ENCODE results near the gene VWDE.

The VWDE gene

DNA sequence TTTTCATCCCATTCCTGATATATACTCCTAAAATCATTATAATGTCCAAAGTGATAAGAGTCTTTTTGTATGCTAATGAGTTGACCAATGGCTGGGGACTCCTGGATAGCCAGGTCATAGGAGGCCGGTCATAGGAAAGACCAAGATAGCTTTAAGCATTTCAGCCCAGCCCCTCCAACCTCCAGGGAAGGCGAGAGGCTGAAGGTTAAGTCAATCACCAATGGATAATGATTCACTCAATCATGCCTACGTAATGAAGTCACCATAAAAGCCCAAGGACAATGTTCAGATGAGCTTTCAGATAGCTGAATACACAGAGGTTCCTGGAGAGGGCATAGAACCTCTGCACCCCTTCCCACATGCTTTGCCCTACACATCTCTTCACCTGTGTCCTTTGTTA, 75.7 kb downstream of the VWDE start:
- DNase-seq: no peak

DNA sequence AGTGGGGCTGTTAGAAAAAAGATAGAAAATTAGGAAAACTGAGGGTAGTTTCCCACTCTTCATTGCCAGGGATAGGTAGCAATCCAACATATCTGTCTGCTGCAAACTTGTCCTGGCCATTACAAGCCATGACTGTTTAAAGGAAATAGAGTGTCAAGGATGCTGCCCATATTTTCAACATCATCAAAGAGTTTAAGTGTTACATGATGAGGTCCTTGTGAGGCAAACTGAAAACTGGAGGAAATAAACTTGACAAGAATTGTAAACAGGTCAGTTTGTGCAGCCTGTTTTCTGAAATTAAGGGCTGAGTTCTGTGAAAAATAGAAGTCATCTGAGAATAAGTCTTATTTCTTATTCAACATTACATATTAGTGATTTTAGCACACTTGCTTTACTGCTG, 78.0 kb downstream of the VWDE start:
- DNase-seq: no peak

DNA sequence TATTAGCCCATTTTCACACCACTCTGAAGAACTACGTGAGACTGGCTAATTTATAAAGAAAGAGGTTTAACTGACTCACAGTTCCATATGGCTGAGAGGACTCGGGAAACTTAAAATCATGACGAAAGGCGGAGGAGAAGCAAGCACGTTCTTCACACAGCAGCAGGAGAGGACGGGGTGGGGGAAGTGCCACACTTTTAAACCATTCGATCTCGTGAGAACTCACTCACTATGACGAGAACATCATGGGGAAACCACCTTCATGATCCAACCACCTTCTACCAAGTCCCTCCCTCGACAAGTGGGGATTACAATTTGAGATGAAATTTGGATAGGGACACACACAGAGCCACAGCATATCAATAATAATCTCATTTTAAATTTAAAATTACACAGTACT, 80.2 kb downstream of the VWDE start:
- peak; percentile 78 for DNase-seq

DNA sequence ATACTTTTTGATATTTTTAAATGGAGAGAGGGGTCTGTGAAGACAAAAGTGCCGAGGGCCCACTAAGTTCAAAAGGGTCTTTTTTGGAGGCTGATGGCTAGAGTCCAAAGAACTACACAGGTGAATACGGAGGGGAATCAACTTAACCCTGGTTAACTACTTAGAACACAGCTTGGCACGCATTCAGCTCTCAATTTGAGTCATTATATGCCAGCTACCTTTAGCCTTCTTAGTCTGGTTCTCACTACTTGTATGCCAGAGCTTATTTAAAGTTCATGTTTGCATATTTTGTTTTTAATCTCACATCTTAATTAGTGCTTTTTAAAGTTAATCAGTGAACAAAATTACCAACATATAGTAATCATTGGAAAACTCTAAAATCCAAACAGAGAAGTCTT, 80.8 kb downstream of the VWDE start:
- DNase-seq: peak; percentile 92

DNA sequence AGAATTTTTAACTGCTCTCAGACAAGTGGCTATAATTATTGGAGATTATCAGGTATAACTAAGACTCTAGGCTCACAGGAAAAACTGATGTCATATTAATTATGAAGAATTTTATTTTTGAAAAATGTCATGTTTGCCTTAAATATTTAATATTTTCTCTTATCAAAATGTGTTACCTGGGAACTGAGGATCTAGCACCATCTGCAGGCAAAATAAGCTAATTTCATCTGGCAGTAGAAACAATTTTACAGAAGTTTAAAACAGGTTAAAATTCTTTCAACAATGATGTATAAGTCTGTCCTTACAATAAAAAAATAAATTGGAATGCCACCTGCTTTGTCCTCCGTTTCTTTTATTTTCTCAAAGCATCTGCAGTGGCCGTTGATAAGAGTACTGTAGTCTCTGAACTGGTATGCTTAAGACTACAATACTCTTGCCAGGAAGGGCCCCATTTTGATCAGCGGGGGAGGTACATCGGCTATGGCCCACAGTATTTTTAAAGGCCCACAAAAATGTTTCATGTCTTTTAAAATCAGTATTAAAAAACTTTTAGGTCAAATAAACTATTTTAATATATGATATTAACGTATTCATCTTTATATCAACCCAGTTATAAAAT, 81.3 kb downstream of the VWDE start:
- peak; percentile 80 for DNase-seq

DNA sequence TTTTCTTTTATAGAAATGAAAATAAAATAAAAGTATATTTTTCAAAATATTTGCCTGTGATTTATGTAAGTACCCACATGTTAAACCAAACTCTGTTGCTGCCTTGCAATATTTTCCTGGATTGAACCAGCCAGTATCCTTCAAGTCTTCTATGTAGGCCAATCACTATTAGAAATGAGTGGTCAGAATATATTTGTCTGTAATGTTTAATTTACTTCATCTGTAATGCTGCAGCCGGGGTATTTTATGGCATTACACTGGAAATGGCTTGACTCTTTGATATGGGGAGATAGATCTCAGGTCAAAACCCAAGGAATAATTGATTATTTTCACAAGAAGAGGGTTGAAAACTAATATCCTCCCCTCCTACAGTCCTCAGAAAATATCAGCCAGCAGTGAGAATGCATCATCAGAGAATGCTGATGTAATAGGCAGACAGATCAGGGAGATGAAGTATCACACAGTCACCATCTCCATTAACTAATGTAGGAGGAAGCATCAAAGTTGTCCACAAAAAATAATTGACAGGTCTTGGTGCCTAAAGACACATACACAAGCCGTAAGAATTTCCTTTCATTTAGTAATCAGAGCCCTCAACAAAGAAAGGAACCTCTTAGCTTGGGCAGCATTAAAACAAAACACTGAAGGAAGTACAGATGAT, 82.5 kb downstream of the VWDE start:
- no peak for DNase-seq

DNA sequence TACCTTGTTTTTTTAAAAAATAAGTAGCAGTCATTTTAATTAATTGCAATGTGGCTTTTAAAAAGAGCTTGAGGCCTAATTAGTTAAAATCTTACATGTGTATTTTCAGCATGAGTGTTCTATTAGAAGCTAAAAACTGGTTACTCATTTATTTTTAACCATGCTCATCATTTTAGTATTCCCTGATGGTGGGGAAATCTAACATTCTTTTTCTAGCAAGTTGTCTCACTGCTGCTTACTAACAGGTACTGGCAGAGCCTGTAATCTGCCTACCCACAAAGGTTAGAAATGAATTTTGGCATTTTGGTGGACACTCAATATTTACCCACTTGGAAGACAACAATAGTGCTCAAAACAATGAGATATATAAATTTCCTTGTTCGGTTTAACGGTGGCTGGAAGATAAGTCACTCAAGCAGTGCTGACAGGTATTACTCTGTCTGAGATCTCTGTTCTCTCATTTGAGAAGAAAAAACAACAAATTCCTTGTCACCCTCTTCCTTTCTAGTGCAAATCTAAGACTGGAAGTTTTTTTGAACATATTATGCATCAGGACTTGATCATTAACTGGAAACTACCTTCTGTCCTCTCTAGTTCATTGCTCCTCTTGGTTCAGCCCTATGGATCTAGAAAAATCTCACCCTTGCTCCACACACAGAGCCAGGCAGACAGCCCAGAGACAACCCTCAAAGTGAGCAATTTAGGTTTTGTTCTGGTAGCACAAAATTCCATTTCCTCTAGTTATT, 83.3 kb downstream of the VWDE start:
- no peak for DNase-seq

DNA sequence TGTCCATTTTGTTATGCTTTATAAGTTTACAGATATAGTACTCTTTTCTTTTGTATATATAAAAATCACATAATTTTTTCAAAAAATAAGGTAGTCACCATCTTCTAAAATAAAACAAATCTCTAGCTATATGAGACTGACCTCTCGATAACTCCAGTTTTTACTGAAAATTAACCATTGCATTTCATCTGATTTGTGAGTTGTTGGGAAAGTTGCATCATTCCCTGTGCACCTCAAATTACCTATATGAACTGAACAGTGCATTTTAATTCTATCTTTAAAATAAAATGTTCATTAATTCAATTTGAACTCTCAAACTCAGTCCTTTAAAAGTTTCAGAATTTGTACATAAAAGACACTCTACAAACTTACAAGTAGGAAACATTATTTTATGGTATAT, 86.0 kb downstream of the VWDE start:
- DNase-seq: no peak

DNA sequence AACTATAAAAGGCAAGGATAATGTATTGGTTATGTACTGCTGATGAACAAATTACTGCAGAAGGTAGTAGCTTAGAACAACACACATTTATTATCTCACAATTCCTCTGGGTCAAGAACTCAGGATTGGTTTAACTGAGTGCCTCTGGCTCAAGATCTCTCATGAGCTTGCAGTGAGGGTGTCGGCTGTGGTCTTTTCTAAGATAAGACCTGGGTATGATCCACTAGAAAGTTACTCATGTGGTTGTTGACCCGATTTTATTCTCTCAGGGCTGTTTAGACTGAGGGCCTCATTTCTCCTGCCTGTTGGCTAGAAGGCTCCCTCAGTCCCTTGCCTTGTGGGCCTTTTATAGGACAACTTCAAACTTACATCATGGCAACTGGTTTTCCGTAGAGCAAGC, 86.7 kb downstream of the VWDE start:
- DNase-seq: no peak

DNA sequence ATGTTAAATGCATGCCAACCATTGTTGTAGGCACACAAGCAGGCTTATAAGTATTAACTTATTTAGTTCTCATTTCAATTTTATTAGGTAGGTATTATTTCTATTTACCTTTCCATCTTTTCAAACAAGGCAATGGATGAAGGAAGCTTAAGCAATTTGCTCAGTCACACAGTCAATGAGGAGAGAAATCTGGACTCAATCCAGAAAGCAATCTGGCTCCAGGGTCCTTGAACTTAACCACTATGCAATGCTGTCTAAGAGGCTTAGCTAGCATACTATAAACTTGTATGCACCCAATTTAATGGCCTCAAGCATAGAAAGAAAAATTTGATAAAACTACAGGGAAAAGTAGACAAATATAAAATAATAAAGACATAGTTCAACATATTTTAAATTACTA, 88.6 kb downstream of the VWDE start:
- peak; percentile 95 for DNase-seq

DNA sequence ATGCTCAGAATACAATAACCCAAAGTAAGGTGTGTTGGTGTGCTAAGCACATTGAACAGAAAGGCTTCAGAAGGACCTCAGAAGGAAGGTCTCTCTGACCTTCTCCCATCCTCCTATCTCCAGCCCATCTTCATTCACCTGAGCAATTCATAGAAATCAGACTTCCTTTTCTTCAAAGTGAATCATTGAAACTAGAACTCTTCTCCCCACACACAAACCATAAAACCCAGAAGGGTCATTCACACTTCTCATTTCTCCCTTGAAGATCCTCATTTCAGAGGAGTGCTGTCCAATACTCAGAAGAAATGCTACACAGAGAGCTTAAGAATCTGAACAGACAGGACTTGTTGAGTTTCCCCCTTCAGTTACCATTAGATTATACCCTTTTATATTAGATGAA, 89.5 kb downstream of the VWDE start:
- DNase-seq: no peak

DNA sequence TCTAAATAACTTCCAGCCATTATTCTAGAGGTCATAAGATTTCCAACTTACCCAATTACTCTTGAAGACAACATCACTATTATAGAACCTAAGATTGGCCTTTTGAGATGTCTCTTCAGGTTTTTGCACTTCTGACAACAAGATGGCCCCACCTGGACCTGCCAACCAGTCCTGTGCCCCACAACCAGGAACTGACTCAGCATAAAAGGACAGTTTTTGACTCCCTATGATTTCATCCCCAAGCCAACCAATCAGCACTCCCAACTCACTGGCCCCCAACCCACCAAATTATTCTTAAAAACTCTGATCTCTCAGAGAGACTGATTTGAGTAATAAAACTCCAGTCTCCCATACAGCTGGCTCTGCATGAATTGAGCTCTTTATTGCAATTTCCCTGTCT, 98.2 kb downstream of the VWDE start:
- DNase-seq: no peak

DNA sequence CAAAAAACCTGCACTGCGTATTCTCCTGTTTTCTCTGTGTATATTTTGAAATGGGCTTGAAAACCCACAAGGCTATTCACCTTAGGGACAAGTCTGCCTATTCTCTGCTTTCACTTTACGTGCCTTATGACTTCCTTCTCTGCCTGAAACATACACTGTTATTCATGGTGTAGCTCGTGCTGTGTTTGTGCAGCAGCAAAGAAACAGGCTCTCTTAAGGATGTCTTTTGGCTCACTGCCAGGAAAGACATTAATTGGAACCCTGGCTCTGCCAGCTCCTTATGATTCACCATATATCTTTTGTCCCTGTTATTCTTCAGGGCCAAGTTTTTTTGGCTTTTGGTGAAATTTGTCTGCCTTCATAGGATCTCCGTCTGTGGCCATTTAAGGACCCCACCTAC, 100.2 kb downstream of the VWDE start:
- peak; percentile 79 for DNase-seq

DNA sequence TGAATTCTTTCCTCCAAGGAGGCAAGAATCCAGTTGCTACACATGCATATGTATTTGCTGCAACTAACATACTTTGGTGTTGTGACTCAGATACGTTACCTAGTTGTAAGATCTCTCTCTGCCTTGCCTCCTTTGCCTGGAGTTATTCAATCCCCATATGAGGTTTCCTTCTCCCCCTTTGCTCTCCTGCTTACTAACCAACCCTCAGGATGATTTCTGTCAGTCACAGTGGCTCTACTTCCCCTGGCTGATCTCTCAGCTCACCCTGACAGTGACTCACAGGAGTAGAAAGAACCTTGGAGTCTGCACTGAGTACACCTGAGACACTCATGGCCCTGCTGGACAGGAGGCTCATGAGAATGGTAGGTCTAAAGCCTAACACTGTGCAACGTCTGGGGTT, 100.6 kb downstream of the VWDE start:
- DNase-seq: peak; percentile 64

DNA sequence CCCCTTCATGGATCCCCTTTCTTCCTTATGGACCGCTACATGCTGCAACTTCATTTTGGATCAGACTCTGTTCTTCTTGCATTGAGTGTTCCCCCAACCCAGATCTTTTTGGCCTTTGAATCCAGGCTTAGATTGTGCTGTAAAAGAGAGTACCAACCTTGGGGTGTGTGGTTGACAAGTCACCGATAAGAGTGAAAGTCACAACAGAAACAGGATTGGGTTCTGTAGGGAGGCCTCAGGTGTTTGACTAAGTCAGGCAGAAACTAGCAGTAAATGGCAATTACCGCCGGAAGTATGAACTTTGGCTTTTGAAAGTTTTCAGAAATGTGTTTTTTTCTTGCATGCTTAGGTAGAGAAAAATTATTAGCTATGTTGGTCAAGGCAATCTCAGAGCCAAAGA, 103.2 kb downstream of the VWDE start:
- DNase-seq: no peak

DNA sequence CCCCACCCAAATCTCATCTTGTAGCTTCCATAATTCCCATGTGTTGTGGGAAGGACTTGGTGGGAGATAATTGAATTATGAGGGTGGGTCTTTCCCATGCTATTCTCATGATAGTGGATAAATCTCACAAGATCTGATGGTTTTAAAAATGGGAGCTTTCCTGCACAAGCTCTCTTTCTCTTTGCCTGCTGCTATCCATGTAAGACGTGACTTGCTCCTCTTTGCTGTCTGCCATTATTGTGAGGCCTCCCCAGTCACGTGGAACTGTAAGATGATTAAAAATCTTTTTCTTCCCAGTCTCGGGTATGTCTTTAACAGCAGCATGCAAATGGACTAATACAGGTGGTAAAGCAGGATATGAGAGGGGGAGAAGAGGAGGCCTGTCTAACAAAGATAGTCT, 104.3 kb downstream of the VWDE start:
- no peak for DNase-seq

DNA sequence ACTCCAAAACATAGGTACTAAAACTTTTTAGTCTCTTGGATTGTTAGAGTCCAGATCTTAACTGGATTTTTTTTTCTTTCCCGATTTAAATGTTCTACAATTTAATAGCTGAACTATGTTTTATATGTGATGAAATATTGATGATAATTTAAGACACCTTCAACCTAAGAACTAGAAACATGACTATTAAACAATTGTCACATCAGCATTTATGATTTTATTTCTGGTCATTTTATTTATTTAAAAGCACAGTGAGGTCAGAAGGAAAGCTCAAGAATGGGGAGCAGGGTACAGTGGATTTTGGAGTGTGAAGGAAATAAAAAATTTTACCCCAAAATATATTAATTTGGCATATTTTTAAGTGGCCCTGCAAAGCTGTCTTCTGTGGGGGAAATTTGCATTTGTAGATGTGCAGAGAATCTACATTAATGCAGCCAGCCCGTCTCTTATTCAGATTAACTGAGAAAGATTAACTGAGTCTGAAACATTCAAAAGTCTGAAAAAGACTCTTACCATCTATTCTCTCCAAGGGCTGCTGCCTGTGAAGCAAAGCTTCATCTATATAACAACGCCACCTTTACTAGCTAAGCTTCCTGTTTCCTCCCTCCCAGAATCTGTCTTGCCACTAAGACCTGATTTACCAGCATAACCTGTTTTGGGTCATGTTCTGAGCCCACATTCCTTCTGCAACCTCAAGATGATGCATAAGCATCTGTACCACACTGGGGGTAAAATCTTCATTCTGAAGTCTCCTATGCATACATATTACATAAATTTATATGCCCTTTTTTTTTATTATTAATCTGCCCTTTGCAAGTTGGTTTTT, 106.2 kb downstream of the VWDE start:
- DNase-seq: no peak

DNA sequence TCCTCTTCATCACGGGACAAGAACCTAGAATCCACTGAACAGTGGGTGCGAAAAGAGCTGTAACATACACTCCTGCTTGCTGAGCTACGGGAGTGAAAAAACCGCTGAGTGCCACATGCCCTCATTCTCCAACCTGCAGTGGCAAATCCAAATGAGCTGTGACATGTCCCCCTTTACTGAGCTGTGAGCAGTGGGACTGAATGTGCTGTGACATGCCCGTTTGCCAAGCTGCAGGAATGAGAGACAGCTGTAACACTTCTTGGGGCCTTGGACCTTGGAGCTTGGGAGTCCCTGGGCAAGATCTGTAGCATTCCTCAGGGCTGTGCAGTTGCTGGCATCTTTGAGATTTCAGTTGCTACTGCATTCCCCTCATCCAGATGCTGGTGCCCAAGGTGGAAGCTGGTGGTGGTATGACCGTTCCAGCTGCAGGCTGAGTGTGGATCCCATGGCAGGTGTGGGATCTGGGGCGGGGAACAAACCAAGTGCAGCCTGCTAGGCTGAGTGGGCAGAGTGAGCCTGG, 107.6 kb downstream of the VWDE start:
- no peak for DNase-seq

DNA sequence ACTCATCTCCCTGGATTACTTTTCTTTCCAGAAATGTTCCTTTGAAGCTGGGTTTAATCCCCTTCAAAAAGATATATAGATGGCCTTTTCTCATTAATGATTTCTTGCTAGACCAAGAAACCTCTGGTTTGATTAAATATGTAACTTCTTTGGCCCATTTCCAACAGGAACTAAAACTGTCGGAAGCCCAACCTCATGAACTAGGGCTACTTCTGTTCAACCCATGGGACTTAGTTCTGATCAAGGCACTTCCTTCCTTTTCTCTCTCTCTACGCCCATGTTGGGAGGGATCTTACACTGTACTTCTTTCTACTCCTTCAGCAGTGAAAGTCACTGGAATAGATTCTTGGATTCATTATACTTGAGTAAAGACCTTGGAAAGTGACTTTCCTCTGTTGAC, 109.0 kb downstream of the VWDE start:
- DNase-seq: no peak

DNA sequence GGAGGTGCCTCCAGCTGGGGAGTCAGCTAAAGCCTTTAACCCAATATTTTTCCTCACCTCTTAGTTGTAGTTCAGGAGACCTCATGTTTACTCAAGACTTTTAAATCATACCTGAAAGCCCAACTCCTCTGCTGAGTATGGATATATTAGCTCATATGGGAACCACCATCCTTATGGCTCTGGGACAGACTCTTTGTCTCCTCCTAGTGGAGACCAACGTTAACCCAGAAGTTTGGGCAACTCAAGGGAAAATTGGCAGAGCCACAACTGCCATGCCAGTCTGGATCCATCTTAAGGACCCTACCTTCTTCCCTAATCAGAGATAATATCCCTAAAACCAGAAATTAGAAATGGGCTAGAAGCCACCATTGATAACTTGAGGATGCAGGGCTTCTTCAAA, 111.8 kb downstream of the VWDE start:
- DNase-seq: no peak

DNA sequence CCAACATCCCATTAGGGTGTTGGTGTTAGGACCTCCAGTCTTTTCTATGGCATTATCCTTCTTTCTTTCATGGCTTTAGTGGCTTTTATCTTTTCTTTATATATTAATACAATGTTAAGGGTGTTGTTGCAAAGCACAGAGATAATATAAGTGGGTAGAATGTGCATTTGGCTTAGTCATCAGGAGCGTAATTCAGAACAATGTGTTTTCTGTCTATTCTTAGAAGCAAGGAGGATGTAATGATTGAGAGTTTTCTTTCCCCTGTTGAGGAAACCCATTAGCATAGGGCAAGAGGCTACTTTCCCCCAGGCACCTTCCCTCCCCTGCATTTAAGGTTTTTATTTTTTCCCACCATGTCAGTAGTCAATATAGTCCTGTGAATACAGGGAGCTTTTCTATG, 112.9 kb downstream of the VWDE start:
- no peak for DNase-seq

DNA sequence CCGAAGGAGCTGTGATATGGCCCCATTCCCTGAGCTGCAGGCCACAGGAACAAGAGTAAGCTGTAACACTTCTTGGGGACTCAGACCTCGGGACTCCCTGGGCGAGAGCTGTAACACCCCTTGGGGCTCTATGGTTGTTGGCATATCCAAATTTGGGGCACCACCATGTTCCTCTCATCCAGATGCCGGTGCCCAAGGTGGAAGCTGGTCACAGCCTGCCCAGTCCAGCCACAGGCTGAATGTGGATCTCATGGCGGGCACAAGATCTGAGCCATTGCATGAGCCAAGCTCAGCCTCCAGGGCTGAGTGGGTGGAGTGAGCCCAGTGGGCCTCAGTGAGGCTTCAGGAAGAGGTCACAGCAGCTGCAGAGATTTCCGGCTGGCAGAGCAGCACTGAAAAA, 113.7 kb downstream of the VWDE start:
- DNase-seq: no peak

DNA sequence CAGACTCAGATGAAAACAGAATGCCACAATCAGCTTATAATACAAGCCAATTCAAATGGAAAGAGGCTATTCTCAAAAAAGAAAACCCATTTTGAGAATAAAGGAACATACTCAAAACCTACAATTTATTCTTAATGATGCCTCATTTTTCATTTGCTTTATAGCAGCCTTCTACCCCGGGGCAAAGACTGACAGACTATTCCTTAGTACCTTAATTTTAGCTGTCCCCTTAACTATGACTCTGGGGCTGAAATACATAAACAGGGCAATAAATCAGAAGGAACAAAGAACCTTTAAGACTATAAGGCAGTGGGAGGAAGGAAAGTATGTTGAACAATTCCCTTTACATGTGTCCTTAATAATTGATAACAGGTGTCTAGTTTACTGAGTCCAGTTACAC, 115.8 kb downstream of the VWDE start:
- peak; percentile 13 for DNase-seq

All from NCI-H1105 treated with DMSO at 0.1 percent for 48 hours (cell line).